Panc1 (cell line): ENCODE measurements around the gene INSC. TPM values are rescaled to one million over a fixed set of nuclear protein-coding genes. Genes with fewer than 3 reads are reported as not detected.

Source experiments
- ATAC-seq: fragments of 200-7000 bp; cut with Tn5 transposase; 2 replicates; pipeline ENCODE4 v1.9.1; 2020; ENCODE audit warnings: mild to moderate bottlenecking, moderate library complexity
- BruUV-seq: library from RNA; stranded (reverse); fragments of 400-500 nt; replicated peaks from 2 replicates; lab custom pipeline; 2021; lab: Mats Ljungman, UMichigan
- CTCF ChIA-PET: fragments of 300-600 bp; sonication (Branson Sonifier 250); formaldehyde crosslinking; loops from one replicate; lab custom pipeline; 2022; ENCODE audit warnings: antibody characterized with exemption; lab: Charles Lee
- POLR2A ChIA-PET: fragments of 300-600 bp; sonication (Branson Sonifier 250); formaldehyde crosslinking; loops from one replicate; lab custom pipeline; 2022; ENCODE audit warnings: antibody characterized with exemption; lab: Charles Lee
- DNase-seq: peaks from one replicate; pipeline ENCODE4 v3.0.0-alpha.2; 2010; ENCODE audit warnings: low read depth, low spot score
- H3K27ac ChIP-seq: 2 replicates; pipeline ENCODE4 v1.5.1; 2011; ENCODE audit warnings: mild to moderate bottlenecking, low read length, inconsistent platforms
- H3K27me3 ChIP-seq: fragments of 200-500 bp; sonication (Bioruptor generic); 2 replicates; pipeline ENCODE4 v1.6.0; 2014; ENCODE audit warnings: low read length, inconsistent platforms; ENCODE audit not compliant: control insufficient read depth, insufficient read depth
- H3K36me3 ChIP-seq: fragments of 200-500 bp; sonication (Bioruptor generic); 2 replicates; pipeline ENCODE4 v1.5.1; 2014; ENCODE audit warnings: inconsistent platforms, mild to moderate bottlenecking, low read length, moderate library complexity; ENCODE audit not compliant: control insufficient read depth, insufficient read depth
- H3K4me1 ChIP-seq: 2 replicates; pipeline ENCODE4 v1.5.1; 2011; ENCODE audit warnings: inconsistent platforms, mild to moderate bottlenecking, low read length, moderate library complexity; ENCODE audit not compliant: control insufficient read depth, insufficient read depth
- H3K4me3 ChIP-seq, 2 experiments: 2 replicates each; pipeline ENCODE4 v1.5.1; 2011 to 2012; ENCODE audit warnings: low read depth in 2 of 2, low read length in 2 of 2, mild to moderate bottlenecking in 2 of 2, inconsistent platforms in 1 of 2, moderate library complexity in 1 of 2
- H3K9me3 ChIP-seq: fragments of 200-500 bp; sonication (Bioruptor generic); 2 replicates; pipeline ENCODE4 v1.5.1; 2014; ENCODE audit warnings: low read depth, mild to moderate bottlenecking, inconsistent platforms, low read length, moderate library complexity; ENCODE audit not compliant: control insufficient read depth, insufficient read depth
- POLR2AphosphoS5 ChIP-seq: IDR thresholded peaks from 2 replicates; pipeline ENCODE4 v1.6.1; 2012; ENCODE audit warnings: mild to moderate bottlenecking, low read depth, low read length, moderate library complexity
- REST ChIP-seq, 2 experiments: IDR thresholded peaks; 2 replicates each; pipeline ENCODE4 v1.6.1; 2011 to 2012; ENCODE audit warnings: low read depth in 2 of 2, control low read depth in 1 of 2, low read length in 1 of 2, mild to moderate bottlenecking in 1 of 2, moderate library complexity in 1 of 2; ENCODE audit not compliant: insufficient read depth in 1 of 2
- SIN3A ChIP-seq: IDR thresholded peaks from 2 replicates; pipeline ENCODE4 v1.6.1; 2012; ENCODE audit warnings: low read depth, mild to moderate bottlenecking, low read length, moderate library complexity, borderline replicate concordance; ENCODE audit not compliant: insufficient read depth
- TCF7L2 ChIP-seq: IDR thresholded peaks from 2 replicates; pipeline ENCODE4 v1.6.1; 2011; ENCODE audit warnings: mild to moderate bottlenecking, low read depth, low read length, inconsistent platforms
- in situ Hi-C: cut with HindIII; loops from 2 replicates; pipeline ENCODE4 v1.10.0; 2016; ENCODE audit warnings: low sequenced_read_pairs, low pct_unique_long_range_greater_than_20kb
- intact Hi-C: fragments of 100-400 bp; cut with micrococcal nuclease; formaldehyde crosslinking; loops from one replicate; pipeline ENCODE4 v1.10.0; 2022; ENCODE audit not compliant: unreplicated experiment
- total RNA-seq: library from RNA; stranded (reverse); gene quantifications from one replicate; pipeline ENCODE4 v1.2.1, GENCODE V29; 2021; ENCODE audit not compliant: unreplicated experiment
- TF ChIP-seq, protein P1 (sequence below): fragments of 450-650 bp; IDR thresholded peaks from 2 replicates; pipeline ENCODE4 v1.5.1; 2017; ENCODE audit warnings: mild to moderate bottlenecking

Gene INSC
- total RNA-seq, 1 experiment from 2014 or later: 0.08 TPM

- H3K4me3 ChIP-seq: no peak overlapping the region
- no peak for DNase-seq
- no peak overlapping the region for H3K27ac ChIP-seq
- no peaks in the 10 kb centered on the region for H3K36me3 ChIP-seq
- in situ Hi-C loops (no loop called here), intact Hi-C loops (no loop called here)
- TF ChIP-seq POLR2AphosphoS5: no peak
- TF ChIP-seq REST (IDR thresholded peaks at IDR 0.05; ENCODE audit: insufficient read depth in 1 of 2, low read depth in 2 of 2, low read length in 1 of 2): no peak
- TF ChIP-seq SIN3A: no peak
- TF ChIP-seq TCF7L2: no peak
- TF ChIP-seq, protein P1, sequence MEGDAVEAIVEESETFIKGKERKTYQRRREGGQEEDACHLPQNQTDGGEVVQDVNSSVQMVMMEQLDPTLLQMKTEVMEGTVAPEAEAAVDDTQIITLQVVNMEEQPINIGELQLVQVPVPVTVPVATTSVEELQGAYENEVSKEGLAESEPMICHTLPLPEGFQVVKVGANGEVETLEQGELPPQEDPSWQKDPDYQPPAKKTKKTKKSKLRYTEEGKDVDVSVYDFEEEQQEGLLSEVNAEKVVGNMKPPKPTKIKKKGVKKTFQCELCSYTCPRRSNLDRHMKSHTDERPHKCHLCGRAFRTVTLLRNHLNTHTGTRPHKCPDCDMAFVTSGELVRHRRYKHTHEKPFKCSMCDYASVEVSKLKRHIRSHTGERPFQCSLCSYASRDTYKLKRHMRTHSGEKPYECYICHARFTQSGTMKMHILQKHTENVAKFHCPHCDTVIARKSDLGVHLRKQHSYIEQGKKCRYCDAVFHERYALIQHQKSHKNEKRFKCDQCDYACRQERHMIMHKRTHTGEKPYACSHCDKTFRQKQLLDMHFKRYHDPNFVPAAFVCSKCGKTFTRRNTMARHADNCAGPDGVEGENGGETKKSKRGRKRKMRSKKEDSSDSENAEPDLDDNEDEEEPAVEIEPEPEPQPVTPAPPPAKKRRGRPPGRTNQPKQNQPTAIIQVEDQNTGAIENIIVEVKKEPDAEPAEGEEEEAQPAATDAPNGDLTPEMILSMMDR: no peak
- H3K9me3 ChIP-seq: no peaks in the 10 kb centered on the region
- BruUV-seq: no TSS peak
- ATAC-seq: no peak
- H3K27me3 ChIP-seq: no peaks in the 10 kb centered on the region; the same call in 1 of the 2 replicates
- H3K4me1 ChIP-seq: no peaks in the 10 kb centered on the region
- ChIA-PET POLR2A (no interaction called here), CTCF (no interaction called here)
Measured at GRCh38 chr11:15145151-15145550, 30.4 kb downstream of the INSC start.

DNA sequence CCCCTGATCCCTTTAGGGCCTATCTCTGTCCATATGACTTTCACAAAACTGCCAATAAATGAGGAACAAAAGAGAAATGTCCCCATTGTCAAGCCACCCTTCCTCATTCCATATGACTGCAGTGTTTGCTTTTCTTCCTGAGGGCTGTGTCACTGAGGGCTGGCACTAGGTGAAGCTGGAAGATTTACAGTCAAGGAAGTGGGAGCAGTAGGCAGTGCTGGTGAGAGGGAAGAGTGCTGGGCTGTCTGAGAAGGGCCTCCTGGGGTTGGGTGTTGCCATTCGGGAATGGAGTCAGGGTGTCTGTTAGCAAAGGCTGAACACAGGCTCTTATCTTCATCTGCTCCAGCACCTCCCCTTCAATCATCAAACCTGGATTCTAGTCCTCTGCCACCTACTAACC, 30.9 kb downstream of the INSC start:
- in situ Hi-C loops: no loop called here

More for the DNA sequence above, 30.9 kb downstream of the INSC start:
- no TSS peak for BruUV-seq
- Histone ChIP-seq H3K36me3 (no peaks in the 10 kb centered on the region), H3K4me3 (no peak overlapping the region), H3K27me3 (no peaks in the 10 kb centered on the region; the same call in 1 of the 2 replicates), H3K4me1 (no peaks in the 10 kb centered on the region), H3K27ac (no peak overlapping the region), H3K9me3 (no peaks in the 10 kb centered on the region)
- CTCF ChIA-PET: no interaction called here
- intact Hi-C loops: no loop called here
- TF ChIP-seq, protein P1: no peak
- TF ChIP-seq TCF7L2 (no peak), POLR2AphosphoS5 (no peak), SIN3A (no peak), REST (IDR thresholded peaks at IDR 0.05; ENCODE audit: insufficient read depth in 1 of 2, low read depth in 2 of 2, low read length in 1 of 2) (no peak)
- ATAC-seq (no peak), DNase-seq (no peak)
- POLR2A ChIA-PET: no interaction called here
